CD4-positive, alpha-beta T cell (primary cell): ENCODE results near the gene KBTBD2. TPM values are rescaled to one million over a fixed set of nuclear protein-coding genes. Genes with fewer than 3 reads are reported as not detected.
"Not testable (repeated sequence)": the region's sequence is repeated elsewhere in the genome, so short reads cannot be mapped to it uniquely, and the experiment has no call there.

Experiments
- ATAC-seq: fragments of 200-7000 bp; cut with Tn5 transposase; one replicate; pipeline ENCODE4 v1.10.0; 2022; ENCODE audit warnings: mild to moderate bottlenecking; ENCODE audit not compliant: poor library complexity
- CTCF ChIA-PET: fragments of 350-600 bp; sonication (Branson Sonifier 250); formaldehyde crosslinking; loops from one replicate; lab custom pipeline; 2021; ENCODE audit warnings: antibody characterized with exemption, inconsistent platforms; lab: Charles Lee
- POLR2A ChIA-PET: fragments of 350-600 bp; sonication (Branson Sonifier 250); formaldehyde crosslinking; loops from one replicate; lab custom pipeline; 2021; ENCODE audit warnings: antibody characterized with exemption, inconsistent platforms; lab: Charles Lee
- DNase-seq, 14 experiments: peaks; one replicate each; pipeline ENCODE4 v3.0.0-alpha.2; 2013 to 2020; ENCODE audit warnings: mixed read lengths in 2 of 14
- H3K27ac ChIP-seq, 2 donors: one replicate each; pipeline versions ENCODE4 v1.5.1 to v1.7.0; 2013; ENCODE audit warnings: low read length in 2 of 2, low read depth in 1 of 2, mild to moderate bottlenecking in 1 of 2
- H3K27me3 ChIP-seq, 2 experiments: 1 replicate in 1 of 2; 2 replicates in 1 of 2; pipeline versions ENCODE4 v1.6.1 to v1.7.0; 2013; ENCODE audit warnings: low read length in 2 of 2, control low read depth in 1 of 2, mild to moderate bottlenecking in 1 of 2, moderate library complexity in 1 of 2; ENCODE audit not compliant: insufficient read depth in 2 of 2, control insufficient read depth in 1 of 2
- H3K36me3 ChIP-seq: one replicate; pipeline ENCODE4 v1.6.1; 2013; ENCODE audit warnings: low read length, control low read depth; ENCODE audit not compliant: insufficient read depth
- H3K4me1 ChIP-seq: one replicate; pipeline ENCODE4 v1.6.1; 2013; ENCODE audit warnings: low read length, control low read depth; ENCODE audit not compliant: insufficient read depth
- H3K4me3 ChIP-seq: one replicate; pipeline ENCODE4 v1.5.1; 2013; ENCODE audit warnings: mild to moderate bottlenecking, low read length, moderate library complexity
- H3K9me3 ChIP-seq, 2 experiments: 1 replicate in 1 of 2; 2 replicates in 1 of 2; pipeline versions ENCODE4 v1.6.1 to v1.7.0; 2013; ENCODE audit warnings: low read length in 2 of 2, mild to moderate bottlenecking in 2 of 2, control low read depth in 1 of 2, moderate library complexity in 1 of 2; ENCODE audit not compliant: control insufficient read depth in 1 of 2, insufficient read depth in 1 of 2
- H3K27ac Mint-ChIP-seq: one replicate; pipeline ENCODE4 v1.8.0; 2020; ENCODE audit warnings: mixed read lengths
- H3K27me3 Mint-ChIP-seq: one replicate; pipeline ENCODE4 v1.8.0; 2021; ENCODE audit warnings: mixed read lengths
- H3K36me3 Mint-ChIP-seq: one replicate; pipeline ENCODE4 v1.8.0; 2021; ENCODE audit warnings: low read depth, mixed read lengths
- H3K4me1 Mint-ChIP-seq: one replicate; pipeline ENCODE4 v1.8.0; 2021; ENCODE audit warnings: low read depth, mixed read lengths
- H3K4me3 Mint-ChIP-seq: one replicate; pipeline ENCODE4 v1.8.0; 2020; ENCODE audit warnings: mild to moderate bottlenecking, mixed read lengths
- H3K9me3 Mint-ChIP-seq: one replicate; pipeline ENCODE4 v1.8.0; 2020; ENCODE audit warnings: mixed read lengths
- CTCF ChIP-seq: fragments of 200-600 bp; IDR thresholded peaks from one replicate; pipeline ENCODE4 v1.8.0; 2022; ENCODE audit warnings: antibody characterized with exemption, mild to moderate bottlenecking
- intact Hi-C, 2 experiments: fragments of 100-400 bp; cut with DNase I in 1 of 2; cut with micrococcal nuclease in 1 of 2; formaldehyde crosslinking; loops; one replicate each; pipeline versions ENCODE4 v1.15.1 to v1.9.0; 2023 to 2025; cut with DNase I, micrococcal nuclease
- total RNA-seq, 174 experiments: library from RNA in 2 of 174; stranded (reverse) in 2 of 174; gene quantifications; one replicate each; pipeline ENCODE4 v1.2.3 and lab custom pipeline; 2021 to 2026

The KBTBD2 gene
- total RNA-seq, 2 experiments from 2014 or later, result 92.3 to 93.9 TPM

DNA sequence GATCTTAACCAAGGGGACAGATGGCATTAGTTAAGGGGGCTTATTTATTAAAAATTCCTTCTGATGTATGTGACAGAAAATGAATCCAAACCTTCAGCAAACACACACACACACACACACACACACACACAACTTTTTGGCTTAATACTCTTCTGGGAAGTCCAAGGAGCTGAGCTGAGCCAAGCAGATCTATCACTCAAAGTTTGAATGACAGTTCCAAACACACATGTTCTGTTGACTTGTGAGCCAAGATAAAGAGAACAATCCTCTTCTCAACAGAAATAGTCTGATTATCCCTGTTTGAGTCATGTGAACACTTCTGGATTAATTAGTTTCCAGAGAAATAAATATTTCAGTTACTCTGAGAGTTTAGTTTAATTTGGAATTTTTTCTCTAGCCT, 31.5 kb downstream of the KBTBD2 start:
- H3K36me3 ChIP-seq, result no peaks in the 10 kb centered on the region

GRCh38 chr7:32858648-32859047, 32.9 kb downstream of the KBTBD2 start:
- H3K4me3 Mint-ChIP-seq, result no peak overlapping the region
- Histone ChIP-seq H3K36me3 (no peaks in the 10 kb centered on the region), H3K27me3 (peaks cover 0 to 2% of the 10 kb centered on the region in 2 experiments), H3K27ac (no peak overlapping the region), H3K4me1 (no peaks in the 10 kb centered on the region), H3K4me3 (no peak overlapping the region), H3K9me3 (no peaks in the 10 kb centered on the region)
- H3K27ac Mint-ChIP-seq, result no peak overlapping the region
- H3K9me3 Mint-ChIP-seq, result no peaks in the 10 kb centered on the region
- ChIA-PET POLR2A (interaction anchor here (1.2 kb wide), 1 partner anchor 32 kb away, joined by 3 read pairs; no protein-coding TSS in a partner anchor), CTCF (no interaction called here)
- ATAC-seq (no peak), DNase-seq (no peak)
- TF ChIP-seq CTCF, result no peak
- H3K27me3 Mint-ChIP-seq, result peaks cover 27% of the 10 kb centered on the region
- intact Hi-C loops, result no loop called here
- no peaks in the 10 kb centered on the region for H3K36me3 Mint-ChIP-seq
- H3K4me1 Mint-ChIP-seq, result no peaks in the 10 kb centered on the region

More for the DNA sequence above, 31.5 kb downstream of the KBTBD2 start:
- DNase-seq (no peak), ATAC-seq (no peak)
- Histone ChIP-seq H3K4me1 (no peaks in the 10 kb centered on the region), H3K27me3 (no peaks in the 10 kb centered on the region), H3K9me3 (peaks cover 1 to 3% of the 10 kb centered on the region in 2 experiments), H3K4me3 (no peak overlapping the region), H3K27ac (no peak overlapping the region)
- POLR2A ChIA-PET, result no interaction called here
- H3K27ac Mint-ChIP-seq, result no peak overlapping the region
- TF ChIP-seq CTCF, result no peak
- intact Hi-C loops, result no loop called here
- peaks cover 2% of the 10 kb centered on the region for H3K9me3 Mint-ChIP-seq
- H3K4me1 Mint-ChIP-seq, result no peaks in the 10 kb centered on the region
- CTCF ChIA-PET, result interaction anchor here (1.2 kb wide), 1 partner anchor 14 kb away, joined by 3 read pairs; no protein-coding TSS in a partner anchor
- H3K27me3 Mint-ChIP-seq, result peaks cover 15% of the 10 kb centered on the region
- H3K36me3 Mint-ChIP-seq, result peaks cover 4% of the 10 kb centered on the region
- no peak overlapping the region for H3K4me3 Mint-ChIP-seq

- H3K27ac ChIP-seq, H3K4me1 ChIP-seq, H3K27ac Mint-ChIP-seq, ATAC-seq, H3K4me1 Mint-ChIP-seq, H3K4me3 ChIP-seq, CTCF ChIA-PET, H3K4me3 Mint-ChIP-seq, H3K27me3 ChIP-seq, H3K36me3 ChIP-seq, POLR2A ChIA-PET, DNase-seq, H3K36me3 Mint-ChIP-seq, H3K9me3 ChIP-seq, intact Hi-C loops, H3K9me3 Mint-ChIP-seq: not testable (repeated sequence)
- H3K27me3 Mint-ChIP-seq, result peaks cover 34% of the 10 kb centered on the region
Observed at GRCh38 chr7:32857063-32857462, 34.5 kb downstream of the KBTBD2 start.

GRCh38 chr7:32855837-32856775, 35.5 kb downstream of the KBTBD2 start:
- CTCF ChIA-PET, H3K9me3 Mint-ChIP-seq, H3K27ac Mint-ChIP-seq, H3K36me3 Mint-ChIP-seq, intact Hi-C loops, H3K4me1 ChIP-seq, POLR2A ChIA-PET, DNase-seq, H3K27me3 ChIP-seq, H3K27ac ChIP-seq, H3K4me1 Mint-ChIP-seq, ATAC-seq, H3K4me3 ChIP-seq, H3K36me3 ChIP-seq, H3K9me3 ChIP-seq, H3K4me3 Mint-ChIP-seq: not testable (repeated sequence)
- peaks cover 36% of the 10 kb centered on the region for H3K27me3 Mint-ChIP-seq

GRCh38 chr7:32850654-32851053, 40.9 kb downstream of the KBTBD2 start:
- H3K4me1 Mint-ChIP-seq, POLR2A ChIA-PET, CTCF ChIA-PET, intact Hi-C loops, H3K27me3 ChIP-seq, H3K36me3 Mint-ChIP-seq, H3K4me1 ChIP-seq, H3K9me3 ChIP-seq, H3K4me3 Mint-ChIP-seq, H3K27ac ChIP-seq, ATAC-seq, H3K4me3 ChIP-seq, H3K9me3 Mint-ChIP-seq, H3K36me3 ChIP-seq, DNase-seq, H3K27ac Mint-ChIP-seq: not testable (repeated sequence)
- peaks cover 50% of the 10 kb centered on the region for H3K27me3 Mint-ChIP-seq
